Activated T-helper 2 cell treated with anti-CD3 and anti-CD28 coated beads, Interferon-gamma antibody, Interleukin-2, Interleukin-4, amounts not matched to agents 10 μg/mL and 5 μg/mL and 100 μg/mL, durations not matched to agents 14 hours and 24 hours and 36 hours (primary cell): ENCODE data around the gene HMSD. TPM values are rescaled to one million over a fixed set of nuclear protein-coding genes. Genes with fewer than 3 reads are reported as not detected.

Source experiments
- DNase-seq: peaks from one replicate; pipeline ENCODE4 v3.0.0; 2021; ENCODE audit warnings: low spot score
- H3K27ac Mint-ChIP-seq: one replicate; pipeline ENCODE4 v1.8.0; 2021; ENCODE audit warnings: mixed read lengths
- H3K27me3 Mint-ChIP-seq: one replicate; pipeline ENCODE4 v1.8.0; 2021; ENCODE audit warnings: low read depth, mixed read lengths
- H3K36me3 Mint-ChIP-seq: one replicate; pipeline ENCODE4 v1.8.0; 2021; ENCODE audit warnings: low read depth, mixed read lengths
- H3K4me1 Mint-ChIP-seq: one replicate; pipeline ENCODE4 v1.8.0; 2021; ENCODE audit warnings: low read depth, mixed read lengths
- H3K4me3 Mint-ChIP-seq: one replicate; pipeline ENCODE4 v1.8.0; 2021; ENCODE audit warnings: low read depth, mild to moderate bottlenecking, moderate library complexity, mixed read lengths
- H3K9me3 Mint-ChIP-seq: one replicate; pipeline ENCODE4 v1.8.0; 2021; ENCODE audit warnings: mixed read lengths
- intact Hi-C: fragments of 100-400 bp; cut with micrococcal nuclease; formaldehyde crosslinking; loops from one replicate; pipeline ENCODE4 v1.15.1; 2023
- total RNA-seq: library from RNA; stranded (reverse); gene quantifications from 2 replicates; pipeline ENCODE4 v1.2.3, GENCODE V29; 2022

The HMSD gene
- total RNA-seq, 1 donor from 2014 or later: 14.9 TPM

DNA sequence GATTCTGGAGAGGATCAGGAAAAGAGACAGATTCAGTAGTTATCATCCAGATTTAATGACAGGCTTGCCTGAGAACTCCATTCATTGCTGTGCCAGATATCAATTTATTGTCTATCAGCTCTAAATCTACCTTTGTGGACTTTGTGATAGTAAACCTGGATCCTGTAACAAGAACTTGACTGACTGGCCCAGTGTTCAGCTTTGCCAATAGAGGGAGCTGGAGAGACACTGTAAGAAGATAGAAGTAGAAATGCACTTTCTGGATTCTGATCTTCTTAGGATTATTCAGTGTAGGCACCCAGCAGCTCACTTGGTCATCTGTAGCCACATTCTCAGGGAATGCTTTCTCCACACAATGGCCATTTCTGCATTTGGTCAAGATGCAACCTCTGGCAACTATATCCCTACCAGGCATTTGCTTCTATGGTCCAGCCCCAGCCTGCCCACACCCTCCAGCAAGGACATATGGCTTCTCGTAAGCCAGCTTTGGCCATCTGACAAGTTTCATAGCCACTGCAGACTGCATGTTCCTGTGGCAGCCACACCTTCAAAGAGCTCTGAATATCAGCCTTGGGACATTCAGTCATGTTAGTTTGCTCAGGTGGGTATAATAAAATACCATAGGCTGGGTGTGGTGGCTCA lies 14.6 kb downstream of the HMSD start:
- no peaks in the 10 kb centered on the region for H3K4me1 Mint-ChIP-seq
- no peak overlapping the region for H3K27ac Mint-ChIP-seq
- intact Hi-C loops: loop anchor here (2.0 kb wide), 1 partner anchor 15 kb away; no protein-coding TSS in a partner anchor
- peaks cover 3% of the 10 kb centered on the region for H3K36me3 Mint-ChIP-seq
- no peaks in the 10 kb centered on the region for H3K27me3 Mint-ChIP-seq
- no peak overlapping the region for H3K4me3 Mint-ChIP-seq
- no peak for DNase-seq
- H3K9me3 Mint-ChIP-seq: no peaks in the 10 kb centered on the region

DNA sequence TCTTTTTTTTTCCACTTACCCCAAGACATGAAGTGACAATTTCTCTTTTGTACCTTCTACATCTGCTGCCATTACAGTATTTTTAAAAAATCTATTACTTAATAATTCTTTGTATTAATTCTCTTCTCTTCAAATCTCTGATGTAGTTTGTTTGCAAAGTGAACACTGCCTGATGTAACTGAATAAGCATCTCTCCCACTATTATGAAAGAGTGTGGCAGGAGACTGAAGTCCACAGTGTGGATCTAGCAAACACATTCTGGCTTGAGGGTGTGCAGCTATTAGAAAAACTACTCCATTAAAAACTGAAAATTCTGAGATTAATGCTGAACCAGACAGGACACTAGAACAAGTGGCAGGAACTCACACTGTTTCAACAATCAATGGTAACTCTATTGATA lies 15.8 kb downstream of the HMSD start:
- intact Hi-C loops: no loop called here
- Mint-ChIP-seq H3K4me1 (peaks cover 11% of the 10 kb centered on the region), H3K4me3 (no peak overlapping the region), H3K27ac (no peak overlapping the region), H3K27me3 (no peaks in the 10 kb centered on the region), H3K36me3 (peaks cover 3% of the 10 kb centered on the region), H3K9me3 (no peaks in the 10 kb centered on the region)
- DNase-seq: no peak

DNA sequence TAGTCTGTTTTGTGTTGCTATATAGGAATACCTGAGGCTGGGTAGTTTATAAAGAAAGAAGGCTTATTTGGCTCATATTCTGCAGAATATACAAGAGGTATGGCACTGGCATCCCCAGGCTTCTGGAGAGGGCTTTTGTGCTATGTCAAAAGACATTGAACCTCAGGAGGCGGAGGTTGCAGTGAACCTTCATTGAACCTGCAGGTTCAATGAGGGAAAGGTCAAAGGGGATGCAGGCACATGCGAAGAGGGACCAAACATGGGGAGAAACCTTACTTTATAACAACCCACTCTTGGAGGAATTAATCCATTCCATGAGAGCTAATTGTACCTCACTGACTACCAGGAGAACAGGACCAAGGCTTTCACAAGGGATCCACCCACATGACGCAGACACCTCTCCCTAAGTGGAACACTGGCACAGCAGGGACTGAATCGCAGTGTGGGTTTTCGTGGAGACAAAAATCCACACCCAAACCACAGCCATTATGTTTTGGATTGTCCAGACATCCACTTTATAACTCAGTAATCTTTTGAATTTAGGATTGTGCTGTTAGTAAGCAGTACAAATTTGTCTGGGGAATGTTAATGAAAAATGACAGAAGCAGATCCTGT lies 16.7 kb downstream of the HMSD start:
- H3K27ac Mint-ChIP-seq: no peak overlapping the region
- H3K4me1 Mint-ChIP-seq: peaks cover 13% of the 10 kb centered on the region
- no peaks in the 10 kb centered on the region for H3K9me3 Mint-ChIP-seq
- no peaks in the 10 kb centered on the region for H3K27me3 Mint-ChIP-seq
- no peak overlapping the region for H3K4me3 Mint-ChIP-seq
- DNase-seq: no peak
- intact Hi-C loops: no loop called here
- H3K36me3 Mint-ChIP-seq: peaks cover 3% of the 10 kb centered on the region

DNA sequence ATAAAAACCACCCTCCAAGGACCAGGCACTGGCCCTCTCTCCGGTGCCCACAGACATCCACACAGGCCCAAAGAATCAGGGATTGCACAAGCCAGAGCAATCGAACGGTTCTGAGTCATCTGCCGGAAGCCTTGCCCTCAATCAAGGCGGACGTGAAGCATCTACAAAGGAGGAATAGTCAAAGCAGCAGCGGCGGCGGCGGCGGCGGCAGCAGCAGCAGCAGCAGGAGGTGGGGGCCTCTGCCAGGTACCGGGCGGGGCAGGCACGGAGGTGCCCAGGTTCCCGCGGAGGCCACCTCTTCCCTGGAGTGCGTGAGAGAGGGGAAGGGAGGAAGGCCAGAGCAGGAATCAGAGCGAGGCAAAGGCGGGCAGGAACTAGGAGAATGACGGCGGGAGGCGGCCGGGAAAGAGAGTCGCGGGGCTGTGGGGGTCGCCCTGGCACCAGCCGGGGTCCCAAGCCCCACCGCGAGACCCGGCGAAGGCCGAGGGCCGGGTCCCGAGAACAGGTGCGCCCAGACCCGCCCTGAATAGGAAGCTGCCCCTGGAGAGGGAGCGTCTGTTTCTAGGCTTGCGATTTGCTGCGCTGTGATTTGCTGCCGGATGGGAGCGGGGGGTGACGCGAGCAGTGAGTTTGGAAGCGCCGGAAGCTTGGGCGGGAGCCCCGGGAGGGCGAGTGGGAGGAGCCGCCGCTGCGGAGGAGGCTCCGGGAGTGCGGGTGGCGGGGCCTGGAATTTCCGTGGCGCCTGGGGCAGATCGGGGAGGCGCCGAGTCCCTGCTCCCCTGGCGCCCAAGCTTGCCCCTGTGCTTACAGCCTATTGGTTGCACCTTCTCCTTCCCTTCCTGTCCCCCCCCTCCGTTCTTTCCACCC lies 21.1 kb downstream of the HMSD start, which contains the start of gene SERPINB8:
Gene SERPINB8, plus strand, starts transcription at position 140 of the 867 bp plus-strand sequence. CDS start 8,228 bp downstream, outside the sequence.
- Mint-ChIP-seq H3K27me3 (no peaks in the 10 kb centered on the region), H3K9me3 (no peaks in the 10 kb centered on the region), H3K36me3 (no peaks in the 10 kb centered on the region), H3K27ac (peak within 1 kb of the TSS; percentile 91), H3K4me1 (peaks cover 31% of the 10 kb centered on the region), H3K4me3 (peak within 1 kb of the TSS; percentile 90)
- intact Hi-C loops: loop anchor here (1.0 to 5.0 kb wide), 2 partner anchors 19 to 33 kb away; no protein-coding TSS in a partner anchor
- DNase-seq: peak; percentile 71

GRCh38 chr18:63970809-63971205 lies 21.7 kb downstream of the HMSD start:
- H3K27ac Mint-ChIP-seq: peak overlapping the region; percentile 80
- DNase-seq: no peak
- peak overlapping the region; percentile 90 for H3K4me3 Mint-ChIP-seq
- peaks cover 32% of the 10 kb centered on the region for H3K4me1 Mint-ChIP-seq
- intact Hi-C loops: loop anchor here (1.0 to 5.0 kb wide), 2 partner anchors 20 to 34 kb away; no protein-coding TSS in a partner anchor
- no peaks in the 10 kb centered on the region for H3K36me3 Mint-ChIP-seq
- H3K9me3 Mint-ChIP-seq: no peaks in the 10 kb centered on the region
- no peaks in the 10 kb centered on the region for H3K27me3 Mint-ChIP-seq

- intact Hi-C loops: loop anchor here (5.0 kb wide), 1 partner anchor 34 kb away; no protein-coding TSS in a partner anchor
- H3K27ac Mint-ChIP-seq: peak overlapping the region; percentile 80
- H3K36me3 Mint-ChIP-seq: no peaks in the 10 kb centered on the region
- peak overlapping the region; percentile 90 for H3K4me3 Mint-ChIP-seq
- H3K4me1 Mint-ChIP-seq: peaks cover 32% of the 10 kb centered on the region
- no peak for DNase-seq
- H3K27me3 Mint-ChIP-seq: no peaks in the 10 kb centered on the region
- H3K9me3 Mint-ChIP-seq: no peaks in the 10 kb centered on the region
Observed at GRCh38 chr18:63971320-63972001, 22.4 kb downstream of the HMSD start.

DNA sequence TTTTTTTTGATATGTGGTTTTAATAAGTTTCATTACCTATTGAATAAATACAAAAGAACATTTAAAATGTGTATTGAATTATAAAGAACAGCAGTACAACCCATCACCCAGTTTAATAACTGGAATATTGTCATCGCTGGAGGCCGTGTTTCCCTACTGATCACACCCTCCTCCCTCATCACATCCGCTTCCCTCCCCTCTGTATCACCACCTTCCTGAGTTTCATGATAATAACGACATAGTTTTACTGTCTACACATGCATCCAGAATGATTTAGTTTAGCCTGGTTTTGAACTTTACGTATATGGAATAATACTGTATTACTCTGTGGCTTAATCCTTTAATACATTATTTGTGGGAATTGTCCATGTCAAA lies 22.9 kb downstream of the HMSD start:
- no peaks in the 10 kb centered on the region for H3K9me3 Mint-ChIP-seq
- no peak overlapping the region for H3K27ac Mint-ChIP-seq
- H3K36me3 Mint-ChIP-seq: no peaks in the 10 kb centered on the region
- intact Hi-C loops: loop anchor here (5.0 kb wide), 1 partner anchor 35 kb away; no protein-coding TSS in a partner anchor
- H3K4me1 Mint-ChIP-seq: peaks cover 32% of the 10 kb centered on the region
- peak overlapping the region; percentile 90 for H3K4me3 Mint-ChIP-seq
- no peak for DNase-seq
- H3K27me3 Mint-ChIP-seq: no peaks in the 10 kb centered on the region

GRCh38 chr18:63974991-63975390 lies 25.9 kb downstream of the HMSD start:
- intact Hi-C loops: loop anchor here (5.0 kb wide), 1 partner anchor 38 kb away; no protein-coding TSS in a partner anchor
- Mint-ChIP-seq H3K4me1 (peaks cover 28% of the 10 kb centered on the region), H3K9me3 (no peaks in the 10 kb centered on the region), H3K27ac (no peak overlapping the region), H3K4me3 (no peak overlapping the region), H3K36me3 (no peaks in the 10 kb centered on the region), H3K27me3 (no peaks in the 10 kb centered on the region)
- no peak for DNase-seq

GRCh38 chr18:63975628-63976027 lies 26.5 kb downstream of the HMSD start:
- no peaks in the 10 kb centered on the region for H3K36me3 Mint-ChIP-seq
- intact Hi-C loops: no loop called here
- H3K4me1 Mint-ChIP-seq: peaks cover 32% of the 10 kb centered on the region
- no peaks in the 10 kb centered on the region for H3K9me3 Mint-ChIP-seq
- H3K27ac Mint-ChIP-seq: no peak overlapping the region
- DNase-seq: no peak
- no peak overlapping the region for H3K4me3 Mint-ChIP-seq
- H3K27me3 Mint-ChIP-seq: no peaks in the 10 kb centered on the region

GRCh38 chr18:63977040-63977439 lies 27.9 kb downstream of the HMSD start:
- DNase-seq: no peak
- Mint-ChIP-seq H3K27me3 (no peaks in the 10 kb centered on the region), H3K36me3 (peaks cover 4% of the 10 kb centered on the region), H3K4me3 (no peak overlapping the region), H3K9me3 (no peaks in the 10 kb centered on the region), H3K4me1 (peaks cover 27% of the 10 kb centered on the region), H3K27ac (no peak overlapping the region)
- intact Hi-C loops: no loop called here

DNA sequence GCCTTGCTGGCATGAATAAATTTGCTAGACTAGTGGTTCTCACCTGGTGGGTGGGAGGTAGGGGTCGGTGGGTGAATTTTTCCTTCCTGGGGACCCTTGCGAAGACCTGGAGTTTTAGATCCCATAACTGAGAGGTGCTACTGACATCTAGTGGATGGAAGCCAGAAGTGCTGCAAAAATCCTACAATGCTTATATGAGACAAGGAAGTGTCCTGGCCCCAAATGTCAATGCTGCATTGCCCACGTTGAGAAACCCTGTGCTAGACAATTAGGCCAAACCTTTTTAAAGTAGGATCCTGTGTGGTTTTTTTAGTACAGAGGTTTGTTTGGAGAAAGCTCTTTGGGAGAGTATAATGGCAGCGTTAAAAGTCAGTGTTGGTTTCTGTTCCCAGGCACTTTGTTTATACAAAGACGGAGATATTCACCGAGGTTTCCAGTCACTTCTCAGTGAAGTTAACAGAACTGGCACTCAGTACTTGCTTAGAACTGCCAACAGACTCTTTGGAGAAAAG lies 30.4 kb downstream of the HMSD start:
- H3K27ac Mint-ChIP-seq: no peak overlapping the region
- H3K4me3 Mint-ChIP-seq: no peak overlapping the region
- peaks cover 23% of the 10 kb centered on the region for H3K4me1 Mint-ChIP-seq
- DNase-seq: peak; percentile 23
- intact Hi-C loops: loop anchor here (1.0 to 2.0 kb wide), 4 partner anchors 17 to 461 kb away; no protein-coding TSS in a partner anchor
- peaks cover 17% of the 10 kb centered on the region for H3K36me3 Mint-ChIP-seq
- H3K9me3 Mint-ChIP-seq: no peaks in the 10 kb centered on the region
- H3K27me3 Mint-ChIP-seq: no peaks in the 10 kb centered on the region

- DNase-seq: no peak
- intact Hi-C loops: no loop called here
- H3K27me3 Mint-ChIP-seq: no peaks in the 10 kb centered on the region
- H3K36me3 Mint-ChIP-seq: peaks cover 17% of the 10 kb centered on the region
- peaks cover 18% of the 10 kb centered on the region for H3K4me1 Mint-ChIP-seq
- H3K27ac Mint-ChIP-seq: no peak overlapping the region
- no peak overlapping the region for H3K4me3 Mint-ChIP-seq
- H3K9me3 Mint-ChIP-seq: no peaks in the 10 kb centered on the region
Observed at GRCh38 chr18:63980027-63980426, 30.9 kb downstream of the HMSD start.
